ENCODE results near the gene ZXDB.
A peak's percentile ranks its signal among the peaks of the same experiment; 100 is the strongest.
"Not testable (repeated sequence)": the region's sequence is repeated elsewhere in the genome, so short reads cannot be mapped to it uniquely, and the experiment has no call there.

The ZXDB gene

GRCh38 chrX:57591284-57592159 lies at the start of gene ZXDB:
Gene ZXDB, plus strand, starts transcription at chrX:57592011. Its CDS starts 38 bp downstream, at chrX:57592049.
- not testable (repeated sequence) for H3K27me3 Mint-ChIP-seq

GRCh38 chrX:57565198-57565597 lies 26.6 kb upstream of the ZXDB start:
- Mint-ChIP-seq H3K27me3 (no peaks in the 10 kb centered on the region), H3K4me3 (no peak overlapping the region), H3K9me3 (no peaks in the 10 kb centered on the region), H3K36me3 (no peaks in the 10 kb centered on the region), H3K4me1 (no peaks in the 10 kb centered on the region), H3K27ac (no peak overlapping the region)
- CTCF ChIA-PET, result no interaction called here
- DNase-seq, result no peak

More at GRCh38 chrX:57591284-57592159, at the start of gene ZXDB:
- peaks cover 39% of the 10 kb centered on the region for H3K4me1 Mint-ChIP-seq
- peak within 1 kb of the TSS; percentile 71 for H3K4me3 Mint-ChIP-seq
- H3K36me3 Mint-ChIP-seq, result peaks cover 17% of the 10 kb centered on the region
- peak within 1 kb of the TSS; percentile 85 for H3K27ac Mint-ChIP-seq
- CTCF ChIA-PET, DNase-seq, H3K9me3 Mint-ChIP-seq: not testable (repeated sequence)

- Mint-ChIP-seq H3K27ac (no peak overlapping the region), H3K36me3 (no peaks in the 10 kb centered on the region), H3K4me1 (no peaks in the 10 kb centered on the region), H3K4me3 (no peak overlapping the region), H3K9me3 (no peaks in the 10 kb centered on the region), H3K27me3 (no peaks in the 10 kb centered on the region)
- peak; percentile 32 for DNase-seq
- CTCF ChIA-PET, result no interaction called here
These were observed 18.1 kb upstream of the ZXDB start for GRCh38 chrX:57573754-57574153.

GRCh38 chrX:57582948-57583347 lies 8.9 kb upstream of the ZXDB start:
- not testable (repeated sequence) for H3K9me3 Mint-ChIP-seq, H3K36me3 Mint-ChIP-seq, H3K4me3 Mint-ChIP-seq, DNase-seq, H3K27me3 Mint-ChIP-seq, H3K4me1 Mint-ChIP-seq, H3K27ac Mint-ChIP-seq
- CTCF ChIA-PET, result interaction anchor here (0.9 to 1.0 kb wide), 2 partner anchors 237 to 443 kb away, joined by 3 to 4 read pairs; no protein-coding TSS in a partner anchor

GRCh38 chrX:57583477-57583876 lies 8.3 kb upstream of the ZXDB start:
- CTCF ChIA-PET, result interaction anchor here (0.9 to 1.0 kb wide), 2 partner anchors 237 to 442 kb away, joined by 3 to 4 read pairs; no protein-coding TSS in a partner anchor

GRCh38 chrX:57586360-57586759 lies 5.5 kb upstream of the ZXDB start:
- no peaks in the 10 kb centered on the region for H3K27me3 Mint-ChIP-seq
- no peak overlapping the region for H3K27ac Mint-ChIP-seq
- no peak overlapping the region for H3K4me3 Mint-ChIP-seq
- CTCF ChIA-PET, result no interaction called here
- H3K9me3 Mint-ChIP-seq, result no peaks in the 10 kb centered on the region
- DNase-seq, result no peak
- H3K4me1 Mint-ChIP-seq, result peaks cover 10% of the 10 kb centered on the region
- no peaks in the 10 kb centered on the region for H3K36me3 Mint-ChIP-seq

More at GRCh38 chrX:57583477-57583876, 8.3 kb upstream of the ZXDB start:
- DNase-seq, result no peak
- no peaks in the 10 kb centered on the region for H3K9me3 Mint-ChIP-seq
- no peak overlapping the region for H3K27ac Mint-ChIP-seq
- no peak overlapping the region for H3K4me3 Mint-ChIP-seq
- H3K36me3 Mint-ChIP-seq, result no peaks in the 10 kb centered on the region
- H3K4me1 Mint-ChIP-seq, result peaks cover 2% of the 10 kb centered on the region
- no peaks in the 10 kb centered on the region for H3K27me3 Mint-ChIP-seq

- DNase-seq, result no peak
- CTCF ChIA-PET, result interaction anchor here (0.7 kb wide), 1 partner anchor 158 kb away, joined by 3 read pairs; no protein-coding TSS in a partner anchor
- H3K27ac Mint-ChIP-seq, result no peak overlapping the region
- no peaks in the 10 kb centered on the region for H3K36me3 Mint-ChIP-seq
- peaks cover 12% of the 10 kb centered on the region for H3K4me1 Mint-ChIP-seq
- H3K27me3 Mint-ChIP-seq, result no peaks in the 10 kb centered on the region
- no peaks in the 10 kb centered on the region for H3K9me3 Mint-ChIP-seq
- no peak overlapping the region for H3K4me3 Mint-ChIP-seq
These were observed 4.7 kb upstream of the ZXDB start for GRCh38 chrX:57587062-57587461.

GRCh38 chrX:57587607-57588006 lies 4.2 kb upstream of the ZXDB start:
- Mint-ChIP-seq H3K27ac (no peak overlapping the region), H3K9me3 (no peaks in the 10 kb centered on the region), H3K4me1 (peaks cover 12% of the 10 kb centered on the region), H3K36me3 (no peaks in the 10 kb centered on the region), H3K27me3 (no peaks in the 10 kb centered on the region), H3K4me3 (no peak overlapping the region)
- no peak for DNase-seq
- CTCF ChIA-PET, result no interaction called here

- DNase-seq, result peak; percentile 49
- H3K27me3 Mint-ChIP-seq, CTCF ChIA-PET, H3K27ac Mint-ChIP-seq, H3K9me3 Mint-ChIP-seq: not testable (repeated sequence)
- Mint-ChIP-seq H3K4me3 (peak overlapping the region; percentile 38), H3K36me3 (peaks cover 19% of the 10 kb centered on the region), H3K4me1 (peaks cover 42% of the 10 kb centered on the region)
These were observed 516 bp downstream of the ZXDB start for GRCh38 chrX:57592160-57592893.

- peak overlapping the region; percentile 33 for H3K4me3 Mint-ChIP-seq
- H3K9me3 Mint-ChIP-seq, CTCF ChIA-PET, H3K27ac Mint-ChIP-seq, H3K27me3 Mint-ChIP-seq: not testable (repeated sequence)
- DNase-seq, result peak; percentile 30
- peaks cover 24% of the 10 kb centered on the region for H3K36me3 Mint-ChIP-seq
- H3K4me1 Mint-ChIP-seq, result peaks cover 42% of the 10 kb centered on the region
These were observed 1.0 kb downstream of the ZXDB start for GRCh38 chrX:57592894-57593215.

- no peaks in the 10 kb centered on the region for H3K27me3 Mint-ChIP-seq
- no peaks in the 10 kb centered on the region for H3K9me3 Mint-ChIP-seq
- CTCF ChIA-PET, result no interaction called here
- DNase-seq, result no peak
- no peak overlapping the region for H3K27ac Mint-ChIP-seq
- H3K4me3 Mint-ChIP-seq, result peak overlapping the region; percentile 38
- peaks cover 42% of the 10 kb centered on the region for H3K4me1 Mint-ChIP-seq
- H3K36me3 Mint-ChIP-seq, result peaks cover 28% of the 10 kb centered on the region
These were observed 3.6 kb downstream of the ZXDB start for GRCh38 chrX:57595381-57595811.

GRCh38 chrX:57596109-57596508 lies 4.3 kb downstream of the ZXDB start:
- DNase-seq, result no peak
- H3K9me3 Mint-ChIP-seq, result no peaks in the 10 kb centered on the region
- no peak overlapping the region for H3K4me3 Mint-ChIP-seq
- peaks cover 28% of the 10 kb centered on the region for H3K36me3 Mint-ChIP-seq
- H3K27me3 Mint-ChIP-seq, result no peaks in the 10 kb centered on the region
- no peak overlapping the region for H3K27ac Mint-ChIP-seq
- CTCF ChIA-PET, result no interaction called here
- H3K4me1 Mint-ChIP-seq, result peaks cover 36% of the 10 kb centered on the region

GRCh38 chrX:57596516-57596915 lies 4.7 kb downstream of the ZXDB start:
- H3K4me3 Mint-ChIP-seq, result no peak overlapping the region

GRCh38 chrX:57607295-57608187 lies 15.7 kb downstream of the ZXDB start:
- Mint-ChIP-seq H3K4me3 (no peak overlapping the region), H3K27ac (no peak overlapping the region), H3K9me3 (peaks cover 8% of the 10 kb centered on the region), H3K36me3 (no peaks in the 10 kb centered on the region), H3K4me1 (no peaks in the 10 kb centered on the region), H3K27me3 (no peaks in the 10 kb centered on the region)
- no peak for DNase-seq
- CTCF ChIA-PET, result no interaction called here

More at GRCh38 chrX:57596516-57596915, 4.7 kb downstream of the ZXDB start:
- no peak for DNase-seq
- CTCF ChIA-PET, result no interaction called here
- no peaks in the 10 kb centered on the region for H3K9me3 Mint-ChIP-seq
- H3K27ac Mint-ChIP-seq, result no peak overlapping the region
- peaks cover 28% of the 10 kb centered on the region for H3K36me3 Mint-ChIP-seq
- H3K27me3 Mint-ChIP-seq, result no peaks in the 10 kb centered on the region
- H3K4me1 Mint-ChIP-seq, result peaks cover 32% of the 10 kb centered on the region

Measured in activated naive CD4-positive, alpha-beta T cell treated with anti-CD3 and anti-CD28 coated beads, Interleukin-2, amount 10 ng/mL, durations not matched to agents 7 days and 5 days (primary cell).